Neutrophil (primary cell): ENCODE data around the gene KCNJ16.

ENCODE experiments used
- H3K27ac ChIP-seq: fragments of 200-600 bp; sonication (generic); 2 replicates; pipeline ENCODE4 v1.5.1; 2016; ENCODE audit warnings: mild to moderate bottlenecking, moderate library complexity
- H3K27me3 ChIP-seq: fragments of 200-600 bp; sonication (generic); 2 replicates; pipeline ENCODE4 v1.6.0; 2016; ENCODE audit warnings: mild to moderate bottlenecking
- H3K36me3 ChIP-seq: fragments of 200-600 bp; sonication (generic); 2 replicates; pipeline ENCODE4 v1.5.1; 2017
- H3K4me1 ChIP-seq, 2 experiments: fragments of 200-600 bp in 1 of 2; sonication (generic) in 1 of 2; 1 replicate in 1 of 2; 2 replicates in 1 of 2; pipeline versions ENCODE4 v1.5.1 to v1.6.1; 2013 to 2016; ENCODE audit warnings: low read depth in 1 of 2, low read length in 1 of 2, mild to moderate bottlenecking in 1 of 2, moderate library complexity in 1 of 2; ENCODE audit not compliant: control insufficient read depth in 1 of 2, insufficient read depth in 1 of 2
- H3K4me3 ChIP-seq, 2 experiments: fragments of 200-600 bp in 1 of 2; sonication (generic) in 1 of 2; 1 replicate in 1 of 2; 2 replicates in 1 of 2; pipeline ENCODE4 v1.5.1; 2013 to 2016; ENCODE audit warnings: low read depth in 1 of 2, low read length in 1 of 2, mild to moderate bottlenecking in 1 of 2, moderate library complexity in 1 of 2
- H3K9me3 ChIP-seq: fragments of 200-600 bp; sonication (generic); 2 replicates; pipeline ENCODE4 v1.5.1; 2016
- TF ChIP-seq, protein P1 (sequence below): fragments of 200-600 bp; sonication (generic); IDR thresholded peaks from 2 replicates; pipeline ENCODE4 v1.5.1; 2016; ENCODE audit warnings: antibody characterized with exemption

Gene KCNJ16

DNA sequence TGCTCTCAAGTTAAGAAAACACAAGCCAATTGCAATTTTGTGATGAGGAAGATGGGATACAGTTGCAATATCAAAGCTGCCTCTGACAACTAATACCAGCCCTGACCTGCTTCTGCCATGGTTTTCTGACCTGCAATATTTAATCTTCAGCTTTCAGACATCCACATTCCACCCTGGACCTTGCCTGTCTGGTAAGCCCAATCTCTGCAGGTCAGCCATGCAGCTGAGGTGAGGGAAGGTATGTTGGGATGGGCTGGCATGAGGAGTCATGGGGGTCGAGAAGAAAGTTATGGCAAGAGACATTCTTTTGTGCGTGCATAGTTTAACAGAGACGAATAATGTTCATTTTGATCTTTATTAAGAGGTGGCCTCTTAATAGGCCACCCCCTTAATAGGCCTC, 31.5 kb downstream of the KCNJ16 start:
- H3K4me1 ChIP-seq: no peaks in the 10 kb centered on the region

DNA sequence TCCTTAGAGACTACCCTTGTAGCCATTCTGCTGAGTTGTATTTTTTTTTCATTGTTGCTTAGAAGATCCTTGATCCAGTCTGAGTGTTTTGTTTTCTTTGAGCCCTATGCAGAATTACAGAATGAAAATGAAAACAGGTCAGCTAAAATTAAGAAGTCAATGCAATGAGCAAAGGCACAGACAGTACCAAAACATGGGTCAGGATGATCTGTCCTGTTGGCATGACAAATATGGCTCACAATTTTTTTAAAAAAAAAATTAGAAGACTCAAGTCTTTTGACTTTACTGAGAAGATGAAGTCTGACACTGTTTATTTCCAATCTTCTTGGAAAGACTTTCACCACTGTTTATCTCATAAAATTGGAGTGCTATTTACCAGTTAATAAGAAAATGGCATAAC, 32.4 kb downstream of the KCNJ16 start:
- TF ChIP-seq, protein P1, sequence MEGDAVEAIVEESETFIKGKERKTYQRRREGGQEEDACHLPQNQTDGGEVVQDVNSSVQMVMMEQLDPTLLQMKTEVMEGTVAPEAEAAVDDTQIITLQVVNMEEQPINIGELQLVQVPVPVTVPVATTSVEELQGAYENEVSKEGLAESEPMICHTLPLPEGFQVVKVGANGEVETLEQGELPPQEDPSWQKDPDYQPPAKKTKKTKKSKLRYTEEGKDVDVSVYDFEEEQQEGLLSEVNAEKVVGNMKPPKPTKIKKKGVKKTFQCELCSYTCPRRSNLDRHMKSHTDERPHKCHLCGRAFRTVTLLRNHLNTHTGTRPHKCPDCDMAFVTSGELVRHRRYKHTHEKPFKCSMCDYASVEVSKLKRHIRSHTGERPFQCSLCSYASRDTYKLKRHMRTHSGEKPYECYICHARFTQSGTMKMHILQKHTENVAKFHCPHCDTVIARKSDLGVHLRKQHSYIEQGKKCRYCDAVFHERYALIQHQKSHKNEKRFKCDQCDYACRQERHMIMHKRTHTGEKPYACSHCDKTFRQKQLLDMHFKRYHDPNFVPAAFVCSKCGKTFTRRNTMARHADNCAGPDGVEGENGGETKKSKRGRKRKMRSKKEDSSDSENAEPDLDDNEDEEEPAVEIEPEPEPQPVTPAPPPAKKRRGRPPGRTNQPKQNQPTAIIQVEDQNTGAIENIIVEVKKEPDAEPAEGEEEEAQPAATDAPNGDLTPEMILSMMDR: no peak
- H3K9me3 ChIP-seq: no peaks in the 10 kb centered on the region
- H3K4me1 ChIP-seq: no peaks in the 10 kb centered on the region
- H3K27me3 ChIP-seq: no peaks in the 10 kb centered on the region
- H3K36me3 ChIP-seq: no peaks in the 10 kb centered on the region
- no peak overlapping the region for H3K4me3 ChIP-seq
- H3K27ac ChIP-seq: no peak overlapping the region

More for the DNA sequence above, 31.5 kb downstream of the KCNJ16 start:
- no peaks in the 10 kb centered on the region for H3K27me3 ChIP-seq
- H3K9me3 ChIP-seq: no peaks in the 10 kb centered on the region
- TF ChIP-seq, protein P1: no peak
- no peak overlapping the region for H3K27ac ChIP-seq
- H3K36me3 ChIP-seq: no peaks in the 10 kb centered on the region
- no peak overlapping the region for H3K4me3 ChIP-seq

DNA sequence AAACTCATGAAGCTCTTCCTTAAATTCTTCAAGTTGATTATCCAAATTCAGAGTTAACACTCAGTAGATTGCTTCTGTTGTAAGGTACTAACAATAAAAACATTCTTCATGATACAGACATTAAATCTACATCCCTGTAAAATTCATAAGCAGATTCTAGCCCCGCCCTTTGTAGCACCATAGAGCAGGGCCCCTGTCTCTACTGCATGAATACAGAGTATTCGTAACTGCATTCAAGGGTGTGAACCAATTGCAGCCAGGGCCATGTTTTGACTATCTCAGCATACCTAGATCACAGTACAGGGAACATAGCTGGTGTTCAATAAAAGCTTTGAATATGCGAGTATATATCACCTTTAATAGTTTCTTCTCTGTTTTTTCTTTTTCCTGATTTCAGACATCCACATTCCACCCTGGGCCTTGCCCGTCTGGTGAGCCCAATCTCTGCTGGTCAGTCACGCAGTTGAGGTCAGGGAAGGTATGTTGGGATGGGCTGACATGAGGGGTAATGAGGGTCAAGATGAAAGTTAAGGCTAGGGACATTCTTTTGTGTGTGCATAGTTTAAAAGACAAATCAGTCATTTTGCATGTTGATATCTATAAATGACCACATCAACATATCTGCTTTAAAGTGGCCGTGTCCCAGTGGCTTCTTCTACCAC, 33.0 kb downstream of the KCNJ16 start:
- Histone ChIP-seq H3K9me3 (no peaks in the 10 kb centered on the region), H3K4me3 (no peak overlapping the region), H3K27me3 (no peaks in the 10 kb centered on the region), H3K27ac (no peak overlapping the region), H3K4me1 (no peaks in the 10 kb centered on the region), H3K36me3 (no peaks in the 10 kb centered on the region)
- TF ChIP-seq, protein P1: no peak

DNA sequence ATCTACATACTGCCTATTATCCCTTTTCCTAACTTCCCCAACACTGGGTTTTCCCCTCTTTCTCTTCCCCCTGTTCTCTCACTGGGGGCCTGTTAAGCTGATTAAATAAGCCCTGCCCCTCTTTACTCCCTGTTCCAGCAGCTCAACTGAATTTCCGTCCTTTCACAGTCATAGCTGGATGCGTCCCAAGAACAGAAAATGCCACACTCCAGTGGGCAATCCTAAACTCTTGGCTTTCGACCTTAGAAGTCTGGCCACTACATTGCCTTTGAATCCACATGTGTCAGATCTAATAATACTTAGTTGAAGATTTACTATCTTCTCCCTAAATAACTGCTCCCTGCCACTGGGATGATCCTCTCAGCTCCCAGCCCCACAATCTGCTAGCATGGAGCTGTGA, 34.5 kb downstream of the KCNJ16 start:
- Histone ChIP-seq H3K9me3 (no peaks in the 10 kb centered on the region), H3K4me1 (no peaks in the 10 kb centered on the region), H3K27me3 (no peaks in the 10 kb centered on the region), H3K27ac (no peak overlapping the region), H3K36me3 (no peaks in the 10 kb centered on the region), H3K4me3 (no peak overlapping the region)
- TF ChIP-seq, protein P1: no peak

DNA sequence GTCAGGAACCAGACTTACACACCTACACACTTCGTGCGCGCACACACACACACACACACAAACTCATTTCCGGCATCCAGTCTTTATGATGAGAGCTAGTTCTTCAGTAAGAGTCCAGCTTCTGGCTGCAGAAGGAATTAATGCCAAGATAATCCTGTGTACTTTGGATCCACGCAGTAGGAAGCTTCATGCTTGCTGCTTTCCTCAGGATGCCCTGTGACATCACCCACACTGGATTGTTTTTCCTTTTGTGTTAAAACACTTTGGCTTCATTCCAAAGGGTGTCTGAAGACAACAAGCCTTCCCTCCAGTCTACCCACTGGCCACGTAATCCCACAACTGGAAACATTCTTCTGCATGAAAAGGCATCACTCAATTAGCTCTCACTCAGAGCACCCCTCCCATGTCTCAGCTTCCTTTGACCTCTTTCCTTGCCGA, 35.4 kb downstream of the KCNJ16 start:
- TF ChIP-seq, protein P1: no peak
- no peaks in the 10 kb centered on the region for H3K4me1 ChIP-seq
- H3K4me3 ChIP-seq: no peak overlapping the region
- H3K27me3 ChIP-seq: no peaks in the 10 kb centered on the region
- H3K36me3 ChIP-seq: no peaks in the 10 kb centered on the region
- no peaks in the 10 kb centered on the region for H3K9me3 ChIP-seq
- H3K27ac ChIP-seq: no peak overlapping the region
